GM19099 (cell line): ENCODE results near the gene C6orf52.

Source experiments
- POLR2A ChIP-seq: IDR thresholded peaks from 3 replicates; pipeline ENCODE4 v1.6.1; 2011; ENCODE audit warnings: low read depth; ENCODE audit not compliant: insufficient read length; ENCODE audit errors: extremely low read depth

The C6orf52 gene

DNA sequence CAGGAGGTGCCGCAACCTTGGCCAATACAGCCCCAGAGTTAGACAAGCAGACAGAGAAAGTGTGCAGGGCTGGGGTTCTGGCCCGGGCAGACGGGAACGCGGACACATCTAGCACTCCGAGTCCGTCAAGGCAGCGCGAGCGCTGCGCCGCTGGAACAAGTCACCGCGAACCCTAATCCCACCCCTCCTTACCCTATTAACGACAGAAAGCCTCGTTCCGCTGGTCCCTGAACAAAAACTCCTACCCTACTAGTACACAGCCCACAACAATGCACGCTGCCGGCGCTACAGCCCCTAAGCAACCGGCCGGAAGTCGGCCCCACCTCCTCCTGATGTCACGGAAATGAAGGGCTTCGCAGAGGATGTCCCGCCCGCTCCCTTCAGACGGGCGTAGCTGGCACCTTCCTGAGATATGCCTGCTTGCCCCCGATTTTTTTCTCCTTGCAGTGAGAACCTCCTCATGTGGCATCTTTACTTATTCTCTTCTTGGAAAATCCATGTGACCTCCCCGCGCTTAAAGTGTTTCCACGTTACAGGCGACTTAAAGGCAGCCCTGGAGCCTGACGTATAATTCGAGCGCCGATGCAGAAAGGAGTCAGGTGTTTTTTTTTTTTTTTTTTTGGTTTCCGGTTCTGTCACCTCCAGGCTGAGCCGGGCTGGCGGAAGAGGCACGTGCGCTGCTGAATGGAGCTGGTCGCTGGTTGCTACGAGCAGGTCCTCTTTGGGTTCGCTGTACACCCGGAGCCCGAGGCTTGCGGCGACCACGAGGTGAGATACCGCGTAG is at the start of gene C6orf52, which contains the start of gene PAK1IP1:
Gene C6orf52 (minus strand): TSS at position 315 of the 784 bp plus-strand sequence. CDS start 7,066 bp downstream, outside the sequence.
Gene PAK1IP1 (plus strand): TSS at position 671 of the 784 bp plus-strand sequence. CDS start 14 bp downstream, at position 685.
- TF ChIP-seq POLR2A = peak; percentile 88

DNA sequence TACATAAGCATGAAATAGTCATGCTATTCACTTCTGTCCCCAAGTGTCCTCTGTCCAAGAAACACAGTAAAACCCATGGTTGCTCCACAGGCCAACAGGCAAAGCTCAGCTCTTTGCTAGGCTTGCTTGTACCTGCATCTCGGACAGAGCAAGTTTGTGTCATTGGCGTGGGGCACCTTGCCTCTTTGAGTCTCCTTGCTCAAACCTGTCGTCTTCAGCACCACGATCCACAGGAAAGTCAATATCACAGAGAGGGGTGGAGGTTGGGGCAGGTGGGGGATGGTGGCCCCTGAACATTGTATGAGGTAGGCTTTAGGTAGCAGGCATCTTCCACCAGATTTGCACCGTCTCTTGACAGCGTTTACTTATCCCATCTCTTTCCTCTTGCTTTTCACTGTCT is 49.1 kb upstream of the C6orf52 start:
- no peak for TF ChIP-seq POLR2A

DNA sequence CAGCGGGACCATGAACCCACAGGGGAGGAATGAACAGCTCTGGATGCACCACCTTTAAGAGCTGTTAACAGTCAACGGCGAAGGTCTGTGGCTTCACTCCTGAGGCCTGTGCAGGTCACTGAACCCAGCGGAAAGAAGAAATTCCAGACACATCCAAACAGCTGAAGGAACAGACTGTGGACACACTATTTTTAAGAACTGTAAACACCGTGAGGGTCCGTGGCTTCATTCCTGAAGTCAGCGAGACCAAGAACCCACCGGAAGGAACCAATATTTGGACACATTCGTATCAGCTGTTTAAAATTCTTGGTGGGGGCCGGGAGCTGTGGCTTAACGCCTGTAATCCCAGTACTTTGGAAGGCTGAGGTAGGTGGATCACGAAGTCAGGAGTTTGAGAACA is 47.8 kb upstream of the C6orf52 start:
- no peak for TF ChIP-seq POLR2A

DNA sequence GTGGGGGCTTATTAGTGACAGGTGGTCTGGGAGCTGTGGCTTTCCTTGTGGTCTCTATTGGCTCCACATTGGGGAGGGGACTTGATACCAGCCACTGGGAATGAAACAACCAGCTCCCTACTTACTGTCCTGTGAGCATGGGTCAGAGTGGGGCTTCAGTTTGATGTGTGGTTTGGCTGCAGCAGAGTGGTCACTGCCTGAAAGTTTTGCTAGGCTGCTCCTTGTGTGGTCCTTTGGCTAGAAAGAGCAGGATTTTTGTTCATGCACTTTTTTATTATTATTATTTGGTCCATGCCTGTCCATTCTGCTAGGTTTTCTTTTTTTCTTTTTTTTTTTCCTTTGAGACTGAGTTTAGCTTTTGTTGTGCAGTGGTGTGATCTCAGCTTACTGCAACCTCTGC is 45.6 kb upstream of the C6orf52 start:
- TF ChIP-seq POLR2A = no peak

DNA sequence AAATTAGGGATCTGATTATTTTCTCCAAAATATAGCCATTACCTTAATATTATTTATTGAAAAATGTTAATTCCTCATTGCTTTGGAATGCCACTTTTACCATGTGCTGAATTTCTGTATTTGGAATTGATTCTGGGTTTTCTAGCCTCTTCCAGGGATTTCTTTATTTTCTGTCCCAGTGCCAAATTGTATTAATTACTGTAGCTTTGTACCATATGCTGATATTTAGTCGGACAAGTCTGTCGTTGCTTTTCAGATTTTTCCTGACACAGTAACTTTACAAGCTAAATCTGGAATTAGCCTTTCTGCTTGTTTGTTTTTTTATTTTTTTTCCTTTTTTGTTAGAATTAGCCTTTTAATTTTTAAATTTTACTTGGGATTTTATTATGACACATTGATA is 42.3 kb upstream of the C6orf52 start:
- no peak for TF ChIP-seq POLR2A

DNA sequence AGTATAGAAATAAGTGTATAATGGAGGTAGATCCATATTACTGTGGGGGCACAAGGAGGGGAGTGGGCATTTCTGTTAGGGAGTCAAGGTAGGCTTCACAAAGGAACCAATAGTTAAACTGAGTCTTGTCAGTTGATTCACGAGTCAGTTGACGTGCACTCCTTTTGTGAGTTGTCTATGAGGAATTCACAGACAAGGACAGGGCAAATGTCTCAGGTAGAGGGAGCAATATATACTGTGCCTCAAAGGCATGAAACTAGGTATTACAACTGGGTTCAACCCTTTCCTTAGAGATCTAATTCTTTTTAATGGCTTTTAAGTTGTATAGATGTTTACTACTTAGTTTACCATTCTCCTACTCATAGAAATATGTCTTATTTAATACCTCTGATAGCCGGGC is 39.4 kb upstream of the C6orf52 start:
- TF ChIP-seq POLR2A = no peak

DNA sequence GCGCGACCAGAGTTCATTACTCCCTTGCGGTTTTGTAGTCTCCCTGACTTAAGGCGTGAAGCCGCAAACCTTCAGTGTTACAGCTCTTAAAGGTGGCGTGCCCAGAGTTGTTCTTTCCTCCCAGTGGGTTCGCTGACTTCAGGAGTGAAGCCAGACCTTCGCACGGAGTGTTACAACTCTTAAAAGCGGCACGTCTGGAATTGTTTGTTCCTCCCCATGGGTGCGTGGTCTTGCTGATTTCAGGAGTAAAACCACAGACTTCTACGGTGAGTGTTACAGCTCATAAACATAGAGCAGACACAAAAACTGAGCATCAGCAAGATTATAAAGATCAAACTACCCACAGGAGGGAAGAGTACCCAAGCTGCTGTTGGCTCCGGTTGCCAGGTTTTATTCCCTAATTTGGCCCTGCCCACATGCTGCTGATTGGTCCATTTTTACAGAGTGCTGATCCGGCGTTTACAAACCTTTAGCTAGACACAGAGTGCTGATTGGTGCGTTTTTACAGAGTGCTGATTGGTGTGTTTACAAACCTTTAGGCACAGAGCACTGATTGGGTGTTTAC is 38.8 kb upstream of the C6orf52 start:
- no peak for TF ChIP-seq POLR2A

DNA sequence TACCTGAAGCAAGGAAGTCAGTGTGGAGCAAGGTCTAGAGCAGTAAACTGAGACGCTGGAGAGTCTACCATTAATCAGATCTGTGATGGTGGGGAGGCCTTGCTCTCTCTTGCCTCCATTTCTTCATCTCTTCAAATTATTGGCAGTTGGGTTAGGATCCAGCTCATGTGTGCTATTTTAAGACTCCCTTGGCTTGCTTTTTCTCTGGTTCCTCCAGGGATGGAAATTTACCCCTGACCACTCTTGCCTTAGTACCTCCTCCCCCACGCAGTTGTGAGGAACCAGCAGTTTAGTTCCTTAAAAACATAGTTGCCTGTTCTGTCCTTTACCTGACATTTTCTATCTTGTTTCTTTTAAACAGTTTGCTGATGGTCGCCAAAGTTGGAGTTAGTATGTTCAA is 35.8 kb upstream of the C6orf52 start:
- TF ChIP-seq POLR2A = no peak

DNA sequence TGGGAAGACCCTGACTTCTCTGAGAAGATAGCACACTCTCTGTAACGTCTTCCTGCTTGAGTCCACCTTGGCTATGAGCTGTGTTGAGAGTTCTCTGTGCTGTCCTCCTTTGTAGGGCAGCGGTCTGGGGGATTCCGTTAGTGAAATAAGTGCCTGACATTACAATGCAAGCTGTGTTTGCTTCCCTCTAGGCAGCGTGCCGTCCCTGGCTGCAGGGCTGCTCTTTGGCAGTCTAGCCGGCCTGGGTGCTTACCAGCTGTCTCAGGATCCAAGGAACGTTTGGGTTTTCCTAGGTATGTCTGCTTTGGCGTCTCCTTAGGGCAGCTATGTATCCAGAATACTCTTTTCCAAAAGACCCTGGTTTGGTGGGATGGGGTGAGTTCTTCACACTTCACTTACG is 31.3 kb upstream of the C6orf52 start:
- no peak for TF ChIP-seq POLR2A

DNA sequence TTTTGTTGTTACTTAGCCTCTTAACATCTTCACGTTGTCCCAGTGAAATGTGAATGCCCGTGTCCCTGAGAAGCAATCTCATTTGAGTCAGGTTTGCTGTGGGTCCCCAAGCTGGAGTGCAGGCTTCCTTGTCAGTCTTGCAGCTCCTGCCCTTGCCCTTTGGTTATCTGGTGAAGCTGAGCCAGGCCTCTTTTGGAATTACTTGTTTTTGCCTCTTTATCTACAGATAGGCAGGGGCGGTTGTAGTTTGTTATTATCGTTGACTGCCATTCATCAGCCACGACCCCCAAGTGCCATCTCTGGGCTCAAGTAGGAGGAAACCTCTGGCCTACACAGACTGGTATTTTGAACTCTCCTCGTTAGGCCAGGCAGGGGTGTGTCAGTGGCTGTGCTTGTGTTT is 30.6 kb upstream of the C6orf52 start:
- TF ChIP-seq POLR2A = no peak

DNA sequence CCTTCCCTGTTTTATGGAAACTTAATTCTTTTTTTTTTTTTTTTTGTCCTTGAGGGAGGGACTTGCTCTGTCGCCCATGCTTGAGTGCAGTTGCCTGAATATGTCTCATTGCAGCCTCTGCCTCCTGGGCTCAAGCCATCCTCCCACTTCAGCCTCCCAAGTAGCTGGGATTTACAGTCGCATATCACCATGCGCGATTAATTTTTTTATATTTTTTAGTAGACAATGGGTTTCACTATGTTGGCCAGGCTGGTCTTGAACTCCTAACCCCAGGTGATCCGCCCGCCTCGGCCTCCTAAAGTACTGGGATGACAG is 29.1 kb upstream of the C6orf52 start:
- no peak for TF ChIP-seq POLR2A

DNA sequence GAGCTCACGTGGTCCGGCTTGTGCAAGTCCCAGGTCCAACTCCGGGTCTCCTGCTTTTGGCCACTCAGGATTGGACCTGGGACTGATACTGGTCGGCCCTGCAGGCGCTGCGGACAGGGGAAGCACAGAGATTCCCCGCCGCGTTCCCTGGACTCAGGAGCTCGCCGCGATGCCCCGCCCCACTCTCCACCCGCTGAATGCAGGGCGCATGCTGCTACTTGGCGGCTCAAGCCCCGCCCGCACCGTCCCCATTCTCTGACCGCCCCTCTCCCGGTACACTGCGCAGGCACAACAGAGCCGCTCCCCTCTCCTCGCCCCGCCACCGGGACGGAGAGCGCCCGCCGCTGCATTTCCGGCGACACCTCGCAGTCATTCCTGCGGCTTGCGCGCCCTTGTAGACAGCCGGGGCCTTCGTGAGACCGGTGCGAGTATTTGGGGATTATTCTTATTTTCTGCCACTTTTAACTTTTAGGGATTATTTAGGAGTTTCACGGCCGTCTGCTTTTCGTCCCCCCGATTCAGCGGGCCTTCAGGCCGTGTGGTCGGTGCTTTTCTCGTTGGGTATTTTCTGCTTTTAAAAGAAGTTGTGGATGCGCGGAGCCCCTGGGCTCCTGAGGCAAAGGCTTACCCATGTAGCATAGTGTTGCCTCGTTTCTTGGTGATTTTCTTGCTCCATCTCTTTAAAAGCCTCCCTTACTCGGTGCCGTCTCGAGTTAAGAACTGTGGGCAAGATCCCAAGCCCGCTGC is 28.6 kb upstream of the C6orf52 start, which contains the start of gene TMEM14C:
Gene TMEM14C (plus strand): TSS at position 251 of the 747 bp plus-strand sequence. CDS start 1,544 bp downstream, outside the sequence.
- peak; percentile 81 for TF ChIP-seq POLR2A

DNA sequence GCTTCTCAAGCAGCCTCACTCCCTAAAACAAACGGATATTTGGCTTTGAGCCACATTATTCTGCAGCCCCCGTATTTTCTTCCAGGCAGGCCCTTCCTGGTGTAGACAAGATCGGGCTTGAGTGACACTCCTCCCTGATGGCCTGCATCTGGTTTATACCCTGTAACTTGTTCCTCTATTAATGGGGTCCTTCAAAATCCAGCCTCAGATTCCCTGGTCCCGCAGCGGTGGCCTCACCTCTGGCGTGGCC is 28.1 kb upstream of the C6orf52 start:
- no peak for TF ChIP-seq POLR2A

DNA sequence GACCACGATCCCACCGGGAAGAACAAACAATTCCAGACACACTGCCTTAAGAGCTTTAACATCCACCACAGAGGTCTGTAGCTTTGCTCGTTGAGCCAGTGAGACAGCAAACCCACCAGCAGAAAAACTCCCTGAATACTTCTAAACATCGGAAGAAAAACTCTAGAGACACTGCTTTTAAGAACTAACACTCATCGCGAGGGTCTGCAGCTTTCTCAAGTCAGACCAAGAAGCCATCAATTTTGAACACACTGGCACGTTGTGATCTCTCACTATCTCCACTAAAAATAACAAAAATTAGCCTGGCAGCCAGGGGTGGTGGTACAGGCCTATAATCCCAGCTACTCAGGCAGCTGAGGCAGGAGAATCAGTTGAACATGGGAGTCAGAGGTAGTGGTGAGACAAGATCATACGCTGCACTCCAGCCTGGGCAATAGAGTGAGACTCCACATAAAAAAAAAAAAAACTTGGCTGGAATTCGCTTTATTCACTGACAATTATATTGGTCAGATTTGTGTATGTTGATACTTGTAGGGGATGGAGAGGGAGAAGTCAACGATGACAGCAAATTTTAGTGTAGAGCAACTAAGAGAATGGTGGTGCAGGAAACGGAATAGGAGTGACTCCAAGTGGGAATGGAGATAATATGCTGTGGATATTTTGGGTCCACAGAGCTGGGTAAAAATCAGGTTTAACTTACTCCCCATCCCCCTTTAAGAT is 27.6 kb upstream of the C6orf52 start:
- TF ChIP-seq POLR2A = no peak
